GM19328 (cell line): ENCODE results near the gene HELZ.
"Not testable (repeated sequence)": the region's sequence is repeated elsewhere in the genome, so short reads cannot be mapped to it uniquely, and the experiment has no call there.

Experiments
- ATAC-seq: cut with Tn5 transposase; IDR thresholded peaks from one replicate; pipeline ENCODE4 v1.9.1; 2021; ENCODE audit warnings: mild to moderate bottlenecking, moderate library complexity; ENCODE audit not compliant: unreplicated experiment

Gene HELZ

GRCh38 chr17:67124450-67125148 is 120.4 kb downstream of the HELZ start:
- no peak for ATAC-seq

- no peak for ATAC-seq
These were observed 121.3 kb downstream of the HELZ start for GRCh38 chr17:67123699-67124098.

- ATAC-seq, result no peak
These were observed 123.6 kb downstream of the HELZ start for GRCh38 chr17:67121316-67121891.

GRCh38 chr17:67119102-67119501 is 125.9 kb downstream of the HELZ start:
- no peak for ATAC-seq

GRCh38 chr17:67116045-67116575 is 128.9 kb downstream of the HELZ start:
- ATAC-seq, result no peak

GRCh38 chr17:67115401-67115800 is 129.6 kb downstream of the HELZ start:
- ATAC-seq, result no peak

GRCh38 chr17:67113486-67113885 is 131.5 kb downstream of the HELZ start:
- no peak for ATAC-seq

- no peak for ATAC-seq
These were observed 133.2 kb downstream of the HELZ start for GRCh38 chr17:67111808-67112207.

GRCh38 chr17:67111327-67111726 is 133.7 kb downstream of the HELZ start:
- no peak for ATAC-seq

- ATAC-seq, result no peak
These were observed 134.4 kb downstream of the HELZ start for GRCh38 chr17:67110619-67111018.

- no peak for ATAC-seq
These were observed 135.9 kb downstream of the HELZ start for GRCh38 chr17:67109111-67109510.

- ATAC-seq, result no peak
These were observed 136.9 kb downstream of the HELZ start for GRCh38 chr17:67107811-67108775.

GRCh38 chr17:67107171-67107570 is 137.8 kb downstream of the HELZ start:
- no peak for ATAC-seq

- ATAC-seq, result no peak
These were observed 139.8 kb downstream of the HELZ start for GRCh38 chr17:67105213-67105612.

GRCh38 chr17:67104641-67105040 is 140.4 kb downstream of the HELZ start:
- ATAC-seq, result not testable (repeated sequence)

- no peak for ATAC-seq
These were observed 147.0 kb downstream of the HELZ start for GRCh38 chr17:67098006-67098405.

- ATAC-seq, result no peak
These were observed 148.4 kb downstream of the HELZ start for GRCh38 chr17:67096609-67097008.

- no peak for ATAC-seq
These were observed 149.2 kb downstream of the HELZ start for GRCh38 chr17:67095803-67096202.

GRCh38 chr17:67095291-67095690 is 149.7 kb downstream of the HELZ start:
- not testable (repeated sequence) for ATAC-seq

GRCh38 chr17:67093348-67093747 is 151.6 kb downstream of the HELZ start:
- ATAC-seq, result no peak

- not testable (repeated sequence) for ATAC-seq
These were observed 152.3 kb downstream of the HELZ start for GRCh38 chr17:67092710-67093109.
